GM10847 (cell line): Measurements from ENCODE around the gene TEX12.

Source experiments
- POLR2A ChIP-seq: IDR thresholded peaks from 2 replicates; pipeline ENCODE4 v1.6.1; 2011; ENCODE audit not compliant: insufficient read length; ENCODE audit errors: extremely low read depth

The TEX12 gene

DNA sequence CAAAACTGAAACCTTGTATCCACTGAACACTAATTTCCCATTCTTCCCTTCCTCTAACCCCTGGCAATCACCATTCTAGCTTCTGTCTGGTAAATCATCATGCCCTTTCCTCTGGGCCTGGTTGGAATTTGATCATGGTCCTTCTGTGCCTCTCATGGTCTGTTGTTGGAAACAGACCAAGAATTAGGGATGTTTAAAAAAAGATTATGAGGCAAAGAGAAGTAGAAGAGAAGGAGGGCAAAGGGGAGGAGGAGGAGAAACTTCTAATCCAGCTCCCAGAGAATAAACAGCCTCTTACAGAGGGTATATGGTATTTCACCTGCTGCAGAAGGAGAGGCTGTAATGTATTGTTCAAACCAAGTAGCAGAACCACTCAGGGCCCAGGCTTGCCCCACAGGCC lies 18.7 kb downstream of the TEX12 start:
- TF ChIP-seq POLR2A, result no peak

GRCh38 chr11:112186304-112186703 lies 19.1 kb downstream of the TEX12 start:
- TF ChIP-seq POLR2A, result no peak

- TF ChIP-seq POLR2A, result no peak
Measured at GRCh38 chr11:112195951-112196351, 28.8 kb downstream of the TEX12 start.

GRCh38 chr11:112196519-112197087 lies 29.4 kb downstream of the TEX12 start:
- TF ChIP-seq POLR2A, result no peak

GRCh38 chr11:112200252-112200651 lies 33.1 kb downstream of the TEX12 start:
- TF ChIP-seq POLR2A, result no peak

GRCh38 chr11:112206071-112206470 lies 38.9 kb downstream of the TEX12 start:
- no peak for TF ChIP-seq POLR2A

DNA sequence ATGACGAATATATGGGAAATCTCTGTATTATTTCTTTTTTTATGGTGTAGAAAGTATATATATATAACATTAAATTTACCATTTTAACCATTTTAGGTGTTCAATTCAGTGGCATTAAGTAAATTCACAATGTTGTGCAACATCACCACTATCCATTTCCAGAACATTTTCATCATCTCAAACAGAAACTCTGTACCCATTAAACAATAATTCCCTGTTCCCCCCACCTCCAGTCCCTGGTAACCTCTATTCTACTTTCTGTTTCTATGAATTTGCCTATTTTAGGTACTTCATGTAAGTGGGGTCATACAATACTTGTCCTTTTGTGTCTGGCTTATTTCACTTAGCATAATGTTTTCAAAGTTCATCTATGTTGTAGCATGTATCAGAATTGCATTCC lies 43.7 kb downstream of the TEX12 start:
- no peak for TF ChIP-seq POLR2A

DNA sequence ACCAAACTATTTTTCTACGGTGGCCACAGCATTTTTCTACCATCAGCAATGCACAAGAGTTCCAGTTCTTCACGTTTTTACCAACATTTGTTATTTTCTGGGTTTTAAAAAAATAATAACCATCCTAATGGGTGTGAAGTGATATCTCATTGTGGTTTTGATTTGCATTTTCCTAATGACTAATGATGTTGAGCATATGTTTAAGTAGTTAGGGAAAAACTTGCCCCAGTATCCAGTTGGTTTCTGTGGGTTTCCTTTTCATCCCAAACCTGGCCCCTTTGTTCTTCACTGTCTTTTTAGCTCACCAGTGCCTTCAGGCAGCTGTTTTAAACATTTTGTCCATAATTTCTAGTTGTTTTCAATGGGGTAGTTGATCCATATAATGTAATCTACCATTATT lies 44.4 kb downstream of the TEX12 start:
- TF ChIP-seq POLR2A, result no peak

DNA sequence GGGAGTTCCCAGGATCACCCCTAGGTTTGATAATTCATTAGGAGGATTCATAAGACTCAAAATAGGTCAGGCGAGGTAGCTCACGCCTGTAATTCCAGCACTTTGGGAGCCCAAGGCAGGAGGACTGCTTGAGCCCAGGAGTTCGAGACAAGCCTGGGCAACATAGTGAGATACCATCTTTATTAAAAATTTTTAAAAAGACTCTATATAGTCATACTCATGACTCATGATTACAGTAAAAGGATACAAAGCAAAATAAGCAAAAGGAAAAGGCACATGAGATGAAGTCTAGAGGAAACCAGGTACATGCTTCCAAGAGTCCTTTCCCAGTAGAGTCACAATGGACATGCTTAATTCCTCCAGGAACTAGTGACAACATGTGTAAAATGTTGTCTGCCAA lies 45.1 kb downstream of the TEX12 start:
- TF ChIP-seq POLR2A, result no peak

- no peak for TF ChIP-seq POLR2A
Measured at GRCh38 chr11:112212710-112213109, 45.5 kb downstream of the TEX12 start.

DNA sequence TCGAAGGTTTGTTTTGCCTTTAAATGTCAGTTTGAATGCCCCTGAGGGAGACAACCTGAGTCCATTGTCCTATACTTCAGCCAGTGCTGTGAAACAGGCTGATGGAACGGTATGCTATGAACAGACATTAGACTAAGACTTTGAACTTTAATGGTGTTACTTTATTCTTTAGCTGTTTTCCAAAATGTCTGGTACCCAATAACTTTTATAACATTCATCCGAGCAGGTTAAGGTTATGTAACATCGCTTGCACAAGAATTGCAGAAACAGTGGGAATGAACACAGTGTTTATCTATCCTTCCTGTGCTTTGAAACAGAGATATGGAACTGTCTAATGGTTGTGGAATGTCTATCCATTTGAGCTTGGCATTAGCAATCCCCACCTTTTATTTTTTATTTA lies 46.6 kb downstream of the TEX12 start:
- no peak for TF ChIP-seq POLR2A

DNA sequence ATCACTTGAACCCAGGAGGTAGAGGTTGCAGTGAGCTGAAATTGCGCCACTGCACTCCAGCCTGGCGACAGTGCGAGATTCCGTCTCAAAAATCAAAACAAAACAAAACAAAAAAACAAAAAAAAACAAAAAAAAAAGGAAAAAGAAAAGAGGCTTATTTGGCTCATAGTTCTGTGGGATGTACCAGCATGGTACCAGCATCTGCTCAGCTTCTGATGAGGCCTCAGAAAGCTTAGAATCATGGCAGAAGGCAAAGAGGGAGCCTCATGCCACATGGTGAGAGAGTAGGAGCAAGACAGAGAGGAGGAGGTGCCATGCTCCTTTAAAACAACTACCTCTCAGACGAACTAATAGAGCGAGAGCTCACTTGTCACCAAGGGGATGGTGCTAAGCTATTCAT lies 48.4 kb downstream of the TEX12 start:
- TF ChIP-seq POLR2A, result no peak

DNA sequence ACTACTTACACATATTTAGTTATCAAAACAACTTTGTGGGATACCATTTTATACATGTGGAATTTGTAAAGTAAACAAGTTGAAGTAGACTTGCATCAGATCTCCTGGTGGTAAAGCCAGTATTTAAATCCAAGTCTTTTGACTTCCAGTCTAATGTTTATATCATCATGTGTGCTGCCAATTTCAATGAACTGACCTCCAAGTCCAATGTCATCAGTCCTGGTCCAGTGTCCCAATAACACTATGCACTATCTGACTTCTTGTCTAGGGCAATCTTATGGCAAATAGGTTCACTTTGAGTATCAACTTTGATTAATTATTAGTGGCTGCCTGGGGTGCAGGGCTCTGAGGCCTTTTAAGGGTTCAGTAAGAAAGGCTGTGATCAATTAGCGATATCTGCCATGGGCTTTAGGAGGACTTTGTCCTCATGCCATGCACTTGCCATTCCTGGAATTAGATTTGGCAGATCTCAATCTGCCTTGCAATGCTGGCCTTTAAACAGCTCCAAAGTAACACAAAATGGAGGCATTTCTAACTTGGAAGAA lies 49.5 kb downstream of the TEX12 start:
- TF ChIP-seq POLR2A, result no peak

GRCh38 chr11:112219476-112220232 lies 52.5 kb downstream of the TEX12 start:
- no peak for TF ChIP-seq POLR2A

- no peak for TF ChIP-seq POLR2A
Measured at GRCh38 chr11:112221274-112221835, 54.2 kb downstream of the TEX12 start.
